Measurements from ENCODE around the gene CABCOCO1.
"Not testable (repeated sequence)": the region's sequence is repeated elsewhere in the genome, so short reads cannot be mapped to it uniquely, and the experiment has no call there.

Gene CABCOCO1

DNA sequence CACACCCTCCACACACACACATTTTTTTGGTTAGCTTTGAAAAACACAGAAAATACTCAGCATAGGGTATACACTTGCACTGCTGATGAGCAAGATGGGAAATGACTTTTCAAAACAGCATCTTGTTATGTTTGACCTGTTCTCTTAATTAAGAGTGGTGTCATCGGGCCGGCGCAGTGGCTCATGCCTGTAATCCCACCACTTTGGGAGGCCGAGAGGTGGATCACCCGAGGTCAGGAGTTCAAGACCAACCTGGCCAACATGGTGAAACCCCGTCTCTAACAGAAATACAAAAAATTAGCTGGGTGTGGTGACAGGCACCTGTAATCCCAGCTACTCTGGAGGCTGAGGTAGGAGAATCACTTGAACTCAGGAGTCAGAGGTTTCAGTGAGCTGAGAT lies 56.7 kb downstream of the CABCOCO1 start:
- DNase-seq (ENCODE audit: low read depth) = not testable (repeated sequence)

DNA sequence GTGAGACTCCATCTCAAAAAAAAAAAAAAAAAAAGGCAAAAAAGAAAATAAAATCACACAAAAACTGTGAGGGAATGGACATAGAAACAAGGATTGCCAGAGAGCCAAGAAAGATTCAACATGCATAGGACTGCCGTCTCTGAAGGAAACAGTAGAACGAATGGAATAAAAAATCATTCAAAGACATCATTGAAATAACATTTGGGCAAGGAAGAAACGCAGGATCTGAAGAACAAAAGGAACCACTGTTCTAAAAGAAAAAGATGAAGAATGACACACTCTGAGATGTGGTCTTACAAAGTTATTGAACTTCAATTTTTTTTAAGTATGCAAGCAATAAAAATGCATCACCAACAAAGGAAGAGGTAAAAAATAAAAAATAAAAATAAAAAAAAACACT lies 57.2 kb downstream of the CABCOCO1 start:
- DNase-seq (ENCODE audit: low read depth) = no peak

DNA sequence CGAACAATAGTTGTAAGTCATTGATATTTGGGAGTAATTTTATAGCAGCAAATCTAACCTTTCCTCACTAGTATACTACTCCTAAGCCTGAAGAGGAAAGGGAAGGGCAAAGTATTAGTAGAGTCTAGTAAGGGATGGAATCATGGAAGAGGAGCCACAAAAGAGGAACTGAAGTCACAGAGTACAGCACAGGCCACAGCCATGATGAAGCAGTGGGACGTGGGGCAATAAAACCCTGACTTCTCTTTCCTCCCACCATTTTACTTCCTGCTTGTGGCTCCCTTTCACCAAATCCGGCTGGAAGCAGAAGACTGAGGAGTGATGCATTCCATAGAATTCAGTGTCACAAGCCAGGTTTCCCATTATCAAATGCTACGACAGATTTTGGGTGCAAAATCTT lies 58.7 kb downstream of the CABCOCO1 start:
- no peak for DNase-seq (ENCODE audit: low read depth)

DNA sequence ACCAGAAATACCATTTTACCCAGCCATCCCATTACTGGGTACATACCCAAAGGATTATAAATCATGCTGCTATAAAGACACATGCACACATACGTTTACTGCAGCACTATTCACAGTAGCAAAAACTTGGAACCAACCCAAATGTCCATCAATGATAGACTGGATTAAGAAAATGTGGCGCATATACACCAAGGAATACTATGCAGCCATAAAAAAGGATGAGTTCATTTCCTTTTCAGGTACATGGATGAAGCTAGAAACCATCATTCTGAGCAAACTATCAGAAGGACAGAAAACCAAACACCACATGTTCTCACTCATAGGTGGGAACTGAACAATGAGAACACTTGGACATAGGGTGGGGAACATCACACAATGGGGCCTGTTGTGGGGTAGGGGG lies 62.5 kb downstream of the CABCOCO1 start:
- not testable (repeated sequence) for DNase-seq (ENCODE audit: low read depth)

DNA sequence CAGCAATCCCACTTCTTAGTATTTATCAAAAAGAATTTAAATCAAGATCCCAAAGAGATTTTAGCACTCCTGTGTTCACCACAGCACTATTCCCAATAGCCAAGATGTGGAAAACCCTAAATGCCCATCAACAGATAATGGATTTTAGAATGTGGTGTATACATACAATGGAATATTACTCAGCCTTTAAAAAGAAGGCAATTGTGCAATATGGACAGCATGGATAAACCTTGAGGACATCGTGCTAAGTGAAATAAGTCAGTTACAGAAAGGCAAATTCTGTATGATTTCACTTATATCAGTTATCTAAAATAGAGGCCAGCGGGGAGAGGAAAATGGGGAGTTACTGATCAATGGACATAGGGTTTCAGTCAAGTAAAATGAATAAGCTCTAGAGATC lies 66.9 kb downstream of the CABCOCO1 start:
- DNase-seq (ENCODE audit: low read depth) = no peak

DNA sequence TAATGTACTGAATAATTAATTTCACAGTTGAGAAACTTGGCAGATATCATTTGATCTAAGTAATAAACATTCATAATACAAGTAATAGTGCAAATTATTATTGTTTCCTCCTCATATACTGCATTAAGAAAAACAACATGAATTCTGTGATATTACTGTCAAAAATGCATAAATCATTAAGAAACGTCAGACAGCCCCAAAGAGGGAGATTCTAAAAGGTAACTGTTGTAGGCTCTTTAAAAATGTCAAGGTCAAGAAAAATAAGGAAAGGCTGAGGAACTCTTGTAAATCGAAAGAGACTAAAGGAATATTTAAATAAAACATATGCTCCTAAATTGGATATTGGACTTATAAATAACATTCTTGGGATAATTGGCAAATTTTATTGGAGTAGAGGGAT lies 67.9 kb downstream of the CABCOCO1 start:
- no peak for DNase-seq (ENCODE audit: low read depth)

DNA sequence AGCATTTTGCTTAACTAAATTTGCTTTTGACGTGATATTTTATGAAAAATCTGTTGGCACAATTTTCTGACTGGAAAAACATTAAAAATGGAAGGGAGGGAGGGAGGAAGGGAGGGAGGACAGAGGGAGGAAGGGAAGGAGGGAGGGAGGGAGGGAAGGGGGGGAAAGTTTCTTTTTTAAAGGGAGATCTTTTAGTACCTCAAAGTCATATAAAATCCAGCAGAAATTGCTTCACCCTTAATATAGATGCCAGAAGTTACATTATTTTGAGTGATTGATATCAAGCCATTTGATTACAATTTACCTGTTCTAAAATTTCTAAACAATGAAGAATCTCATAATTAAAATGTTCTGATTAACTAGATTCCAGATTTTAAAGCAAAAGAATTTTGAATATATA lies 68.9 kb downstream of the CABCOCO1 start:
- DNase-seq (ENCODE audit: low read depth) = no peak

DNA sequence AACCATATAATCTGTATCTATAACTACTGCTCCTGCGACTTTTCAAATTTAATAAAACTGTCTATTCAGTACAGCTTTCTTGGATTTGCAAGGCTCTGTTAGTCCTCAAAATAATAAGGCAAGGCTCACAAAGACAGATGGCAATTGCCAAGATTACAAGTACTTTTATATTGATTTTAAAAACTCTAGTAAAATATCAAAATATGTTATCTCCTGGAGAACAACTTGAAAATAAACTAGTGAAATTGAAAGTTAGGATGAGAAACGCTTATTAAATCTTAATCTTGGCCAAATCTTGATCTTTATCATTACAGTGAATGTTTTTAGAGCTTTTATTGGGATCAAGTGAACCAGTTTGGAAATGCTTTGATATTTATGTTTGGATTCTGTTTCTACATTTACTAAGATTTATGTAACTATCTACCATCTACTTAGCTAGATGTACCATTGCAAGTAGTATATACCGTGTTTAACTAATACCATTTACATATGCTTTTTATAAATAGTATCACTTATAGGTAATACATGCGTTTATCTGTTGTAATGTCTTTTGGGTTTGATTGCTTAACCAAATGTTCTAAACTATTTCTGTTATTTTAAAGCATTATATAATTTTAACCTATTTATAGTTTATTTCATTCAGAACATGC lies 70.0 kb downstream of the CABCOCO1 start:
- no peak for DNase-seq (ENCODE audit: low read depth)

DNA sequence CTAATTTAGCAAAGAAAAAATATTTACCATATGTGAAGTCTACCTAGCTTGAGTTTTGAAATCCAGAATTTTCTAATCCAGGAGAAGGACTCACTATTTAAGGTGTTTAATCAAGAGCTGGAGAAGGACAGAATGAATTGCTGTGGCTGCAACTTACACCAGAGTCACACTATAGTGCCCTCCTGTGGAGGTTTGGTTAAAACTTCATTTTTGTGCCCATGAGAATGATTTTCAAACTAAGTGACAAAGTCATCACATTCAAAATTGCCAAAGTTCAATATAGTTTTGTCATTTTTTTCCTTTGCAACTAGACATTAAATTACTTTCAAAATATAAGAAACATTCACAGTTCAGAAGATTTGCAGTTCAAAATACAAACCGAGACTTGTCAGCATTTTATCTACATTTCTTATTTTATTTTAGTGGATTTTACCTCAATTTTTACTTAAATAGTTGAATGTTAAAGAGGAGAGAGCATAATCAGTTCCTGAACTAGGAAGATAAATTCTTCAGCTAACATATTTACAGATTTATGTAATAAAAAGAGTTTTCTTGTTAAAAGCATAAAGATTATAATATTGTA lies 70.7 kb downstream of the CABCOCO1 start:
- DNase-seq (ENCODE audit: low read depth) = no peak

DNA sequence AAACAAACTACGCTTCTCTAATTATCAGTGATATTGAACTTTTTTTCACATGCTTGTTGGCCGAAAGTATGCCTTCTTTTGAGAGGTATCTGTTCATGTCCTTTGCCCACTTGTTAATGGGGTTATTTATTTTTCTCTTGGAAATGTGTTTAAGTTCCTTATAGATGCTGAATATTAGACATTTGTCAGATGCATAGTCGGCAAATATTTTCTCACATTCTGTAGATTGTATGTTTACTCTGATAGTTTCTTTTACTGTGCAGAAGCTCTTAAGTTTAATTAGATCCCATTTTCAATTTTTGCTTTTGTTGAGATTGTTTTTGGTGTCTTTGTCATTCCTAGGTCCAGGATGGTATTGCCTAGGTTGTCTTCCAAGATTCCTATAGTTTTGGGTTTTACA lies 73.2 kb downstream of the CABCOCO1 start:
- DNase-seq (ENCODE audit: low read depth) = no peak

DNA sequence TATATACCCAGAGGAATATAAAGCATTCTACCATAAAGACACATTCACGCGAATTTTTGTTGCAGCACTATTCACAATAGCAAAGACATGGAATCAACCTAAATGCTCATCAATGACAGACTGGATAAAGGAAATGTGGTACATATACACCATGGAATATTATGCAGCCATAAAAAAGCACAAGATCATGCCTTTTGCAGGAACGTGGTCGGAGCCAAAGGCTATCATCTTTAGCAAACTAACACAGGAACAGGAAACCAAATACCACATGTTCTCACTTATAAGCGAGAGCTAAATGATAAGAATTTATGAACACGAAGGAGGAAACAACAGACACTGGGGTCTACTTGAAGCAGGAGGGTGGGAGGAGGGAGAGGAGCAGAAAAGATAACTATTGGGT lies 74.7 kb downstream of the CABCOCO1 start:
- not testable (repeated sequence) for DNase-seq (ENCODE audit: low read depth)

DNA sequence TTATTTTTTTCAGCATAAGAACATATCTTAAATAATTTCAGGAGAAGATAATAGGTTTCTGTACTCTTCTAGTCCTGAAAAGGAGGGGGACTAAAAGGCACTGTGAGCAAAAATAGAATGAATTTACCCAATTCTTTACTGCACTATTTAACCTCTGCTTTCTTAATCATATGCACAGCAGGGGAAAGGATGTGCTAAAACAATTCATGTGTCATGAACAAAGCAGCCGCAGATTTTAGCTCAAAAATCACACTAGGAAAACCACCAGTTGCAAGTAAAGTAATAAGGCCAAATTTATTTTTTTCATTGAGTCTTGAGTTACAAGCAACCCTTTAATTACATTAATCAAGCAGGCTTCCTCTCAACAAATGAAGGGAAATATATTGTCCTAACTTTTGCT lies 80.1 kb downstream of the CABCOCO1 start:
- DNase-seq (ENCODE audit: low read depth) = no peak

DNA sequence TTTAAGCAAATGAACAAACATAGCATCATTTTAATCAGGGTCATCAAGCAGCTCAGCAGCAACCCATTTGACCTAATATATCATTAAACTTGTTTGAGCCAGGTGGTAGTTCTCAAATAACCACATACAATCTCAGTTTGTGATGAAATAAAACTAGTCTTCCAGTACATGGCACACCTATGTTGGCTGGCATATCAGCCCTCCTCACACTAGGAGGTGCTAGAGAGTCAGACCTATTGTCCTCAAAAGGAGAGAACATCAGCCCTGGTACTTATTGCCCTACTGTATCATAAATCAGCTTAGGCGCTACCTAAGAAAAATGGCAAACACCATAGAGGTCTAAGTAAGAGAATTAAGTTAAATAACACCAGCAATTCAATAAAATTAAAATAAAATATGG lies 81.7 kb downstream of the CABCOCO1 start:
- no peak for DNase-seq (ENCODE audit: low read depth)

DNA sequence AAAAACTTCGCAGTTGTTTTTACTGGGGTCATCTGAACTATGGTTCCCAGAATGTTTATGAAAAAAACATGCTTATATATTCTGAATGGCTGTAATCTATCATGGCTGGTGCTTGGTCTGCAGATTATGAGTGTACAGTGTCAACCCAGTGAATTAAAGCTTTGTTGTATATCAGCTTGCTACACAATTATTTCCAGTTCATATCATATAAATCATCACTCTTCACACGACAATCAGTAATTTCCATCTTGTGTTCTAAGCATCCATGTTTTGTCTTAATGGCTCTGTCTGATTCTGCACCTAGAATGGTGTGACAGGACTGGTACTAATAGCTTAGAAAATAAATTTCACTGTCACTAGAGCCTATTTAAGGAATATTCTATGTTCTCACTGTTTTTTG lies 83.6 kb downstream of the CABCOCO1 start:
- DNase-seq (ENCODE audit: low read depth) = no peak

DNA sequence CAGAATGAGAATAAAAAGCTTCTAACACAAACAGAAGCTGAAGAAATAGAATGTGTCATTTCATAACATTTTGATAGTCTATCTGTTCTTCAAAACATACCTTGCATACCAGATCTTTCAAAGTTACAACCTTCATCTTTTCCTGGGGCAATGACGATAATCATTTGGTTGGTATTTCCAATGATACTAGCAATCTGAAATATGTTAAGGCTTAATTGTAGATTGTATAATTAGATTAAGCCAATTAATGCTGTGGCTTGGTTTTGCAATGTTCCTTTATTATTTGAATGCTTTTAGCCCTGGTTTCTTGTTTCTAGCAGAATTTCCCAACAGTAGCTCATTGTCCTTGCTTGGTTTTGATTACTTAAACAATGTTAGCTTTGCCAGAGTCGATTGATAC lies 84.6 kb downstream of the CABCOCO1 start:
- no peak for DNase-seq (ENCODE audit: low read depth)

DNA sequence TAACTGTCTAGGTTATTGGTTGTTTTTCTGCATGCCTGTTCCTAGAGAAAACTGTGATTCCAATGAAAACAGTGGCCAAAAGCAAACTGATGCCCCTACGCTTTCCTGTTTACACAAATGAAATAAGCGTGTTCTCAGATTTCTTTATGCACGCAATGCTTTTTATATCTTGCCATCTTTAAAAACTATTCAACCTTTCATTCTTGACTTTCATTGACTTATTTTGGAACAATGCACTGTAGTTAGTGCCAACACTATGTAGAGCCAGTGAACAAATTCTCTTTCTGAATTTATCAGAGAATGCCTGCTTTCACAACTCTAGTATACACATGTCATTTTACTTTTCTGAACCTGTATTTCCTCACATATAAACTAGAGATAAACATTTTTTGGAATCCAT lies 86.6 kb downstream of the CABCOCO1 start:
- DNase-seq (ENCODE audit: low read depth) = no peak

DNA sequence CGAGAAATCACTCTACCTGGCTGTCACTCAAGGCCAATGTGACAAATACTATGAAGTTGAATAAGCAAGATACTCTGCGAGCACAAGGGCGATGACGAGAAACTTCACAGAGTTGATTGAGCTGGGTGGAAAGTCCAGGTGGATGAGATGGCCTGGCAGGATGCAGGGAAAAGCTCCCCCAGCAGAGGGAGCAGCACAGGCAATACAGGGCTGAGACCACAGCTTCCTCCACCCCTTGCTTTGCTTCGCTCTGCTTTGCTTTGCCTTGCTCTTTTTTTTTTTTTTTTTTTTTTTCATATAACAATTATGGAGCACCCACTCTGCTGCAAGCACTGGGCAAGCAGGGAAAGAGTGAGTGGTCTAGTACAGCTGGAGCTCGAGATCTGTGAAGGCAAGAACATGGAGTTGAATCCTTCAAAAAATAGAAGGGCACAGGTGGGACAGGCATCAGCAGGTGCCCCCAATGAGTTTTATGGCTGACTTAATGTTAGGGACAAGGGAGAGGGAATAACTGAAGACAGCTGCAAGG lies 88.3 kb downstream of the CABCOCO1 start:
- peak; percentile 33 for DNase-seq (ENCODE audit: low read depth)

DNA sequence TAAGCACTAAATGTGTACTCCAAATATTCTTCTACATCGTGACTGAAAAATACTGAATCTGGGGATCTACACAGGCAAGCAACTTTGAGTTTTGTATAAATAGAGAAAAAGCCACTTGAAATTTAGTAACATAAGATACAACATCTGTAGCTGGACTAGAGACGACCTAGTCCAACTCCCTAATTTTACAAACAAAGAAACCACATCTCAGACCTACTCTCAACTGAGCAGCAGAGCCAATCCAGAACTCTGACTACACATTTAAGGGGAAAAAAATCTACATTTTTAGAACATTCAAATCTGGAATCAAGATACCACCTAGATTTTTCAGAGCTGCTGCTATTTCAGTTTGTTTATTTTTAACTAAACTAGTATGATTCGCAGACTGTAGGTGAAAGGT lies 88.9 kb downstream of the CABCOCO1 start:
- no peak for DNase-seq (ENCODE audit: low read depth)

DNA sequence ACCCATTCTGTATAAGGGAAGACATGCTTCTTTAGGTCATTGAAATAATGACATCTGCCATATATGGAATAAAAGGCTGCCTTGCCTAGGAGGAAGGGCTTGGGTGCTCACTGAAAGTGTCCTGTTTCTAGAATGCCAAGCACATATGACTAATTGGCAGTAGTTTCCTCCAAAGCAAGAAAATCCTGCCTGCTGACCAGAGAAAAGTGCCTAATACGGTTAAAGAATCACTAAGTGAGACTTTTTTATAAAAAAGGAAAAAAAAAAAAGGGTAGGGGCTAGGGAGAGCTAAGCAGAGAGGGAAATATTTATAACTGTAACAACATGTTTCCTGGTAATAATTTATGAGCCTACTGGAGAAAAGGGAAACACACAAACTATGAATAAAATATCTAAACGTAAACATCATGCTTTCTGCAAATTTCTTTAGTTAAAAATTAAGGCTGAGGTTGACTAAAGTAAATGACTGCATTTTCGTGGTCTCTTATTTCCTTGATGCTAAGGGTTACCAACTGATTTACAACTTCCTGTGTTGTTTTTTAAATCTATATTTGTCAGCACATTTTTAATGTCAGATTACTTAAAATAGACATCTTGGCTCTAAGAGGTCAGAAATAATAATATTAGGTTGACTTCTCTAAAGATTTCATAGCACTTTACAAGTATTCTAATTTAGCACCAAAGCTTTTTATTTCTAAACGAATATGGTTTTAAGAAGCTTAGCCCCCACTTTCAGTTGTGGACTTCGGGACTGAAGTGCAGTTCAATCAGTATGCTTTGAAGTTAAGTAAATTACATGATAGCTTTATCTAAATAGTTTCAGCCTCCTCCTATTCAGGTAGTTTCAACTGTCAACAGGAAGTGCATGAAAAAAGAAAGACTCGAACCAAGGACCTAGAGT lies 89.6 kb downstream of the CABCOCO1 start:
- no peak for DNase-seq (ENCODE audit: low read depth)

DNA sequence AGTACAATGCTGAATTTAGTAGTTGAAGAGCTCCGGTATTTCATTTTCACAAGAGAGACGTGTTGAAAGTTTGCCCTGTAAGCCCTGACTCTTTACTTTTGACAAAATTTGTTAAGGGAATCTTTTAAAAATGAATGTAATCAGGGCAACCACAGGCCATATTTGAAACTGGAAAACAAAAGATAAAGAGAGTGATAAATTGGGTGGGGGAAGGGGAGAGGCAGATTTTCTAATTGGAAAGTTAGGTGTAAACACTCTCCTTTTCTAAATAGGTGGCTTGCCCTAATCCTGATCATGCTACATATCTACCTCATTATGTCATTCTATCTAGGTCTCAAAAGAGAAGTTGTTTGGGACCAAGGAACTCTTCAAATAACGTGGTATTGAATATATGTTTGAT lies 90.7 kb downstream of the CABCOCO1 start:
- DNase-seq (ENCODE audit: low read depth) = no peak

DNA sequence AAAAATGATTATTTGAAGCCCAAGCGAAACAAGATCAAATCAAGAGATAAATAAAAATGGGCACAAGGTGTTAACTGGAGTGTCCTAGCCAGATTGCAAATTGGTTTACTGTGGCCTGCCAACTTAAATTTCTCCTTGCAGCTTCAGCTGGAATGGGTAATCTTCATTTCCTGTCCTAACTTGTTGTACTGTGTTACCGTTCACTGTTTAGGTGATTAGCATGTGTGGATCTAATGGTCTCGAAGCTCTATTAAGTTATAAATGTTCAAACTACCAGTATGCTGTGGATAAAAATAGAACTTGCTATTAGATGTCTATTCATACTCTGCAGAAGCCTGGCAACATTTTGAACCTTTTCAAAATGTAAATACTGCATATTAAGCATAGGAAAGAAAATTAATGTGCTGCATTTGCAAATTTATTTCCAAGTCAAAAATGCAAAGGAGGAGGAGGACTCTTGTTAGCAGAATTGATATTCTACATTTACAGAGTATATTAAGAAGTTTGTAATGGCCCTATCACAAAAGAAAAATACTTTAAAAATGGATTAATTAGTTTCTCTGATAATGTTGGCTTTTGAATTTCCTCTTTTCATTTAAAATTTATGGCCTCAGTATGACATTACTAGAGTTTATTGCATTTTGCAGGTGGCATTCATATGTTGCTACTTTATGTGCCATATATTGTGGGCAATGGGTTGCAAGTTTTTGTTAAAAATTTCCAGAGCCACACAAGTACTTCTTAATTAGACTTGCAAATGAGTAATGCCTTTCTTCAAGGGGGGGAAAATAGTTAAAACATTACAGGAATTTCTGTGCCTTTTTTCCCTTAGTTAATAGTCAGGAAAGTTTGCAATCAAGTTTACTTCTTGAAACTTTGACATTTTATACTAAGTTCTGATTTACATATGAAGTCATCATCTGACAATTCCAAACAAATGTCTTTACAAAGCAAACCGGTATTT lies 92.1 kb downstream of the CABCOCO1 start:
- no peak for DNase-seq (ENCODE audit: low read depth)

DNA sequence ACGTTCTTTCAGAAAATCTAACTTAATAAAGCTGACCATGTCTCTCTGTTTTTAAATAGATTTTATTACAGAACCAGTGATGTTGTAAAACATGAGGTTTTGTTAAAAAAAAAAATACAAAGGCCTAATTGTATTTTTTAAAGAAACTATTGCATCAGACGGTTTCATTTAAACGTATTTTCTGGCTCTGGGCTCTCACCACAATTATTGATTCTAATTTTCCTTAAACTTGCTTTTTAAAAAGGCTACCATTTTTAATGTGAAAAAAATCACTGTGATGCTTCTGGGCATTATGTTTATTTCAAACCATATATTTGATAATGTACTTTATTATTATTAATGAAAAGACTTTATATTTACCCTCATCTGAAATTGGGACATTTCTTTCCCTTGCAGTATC lies 94.3 kb downstream of the CABCOCO1 start:
- no peak for DNase-seq (ENCODE audit: low read depth)

All from stimulated activated CD8-positive, alpha-beta memory T cell treated with anti-CD3 and anti-CD28 coated beads, Interleukin-15, amount 100 ng/mL, for 1 hour (primary cell).